Smooth muscle cell (in vitro differentiated cells): Measurements from ENCODE around the gene ADARB1. TPM values are rescaled to one million over a fixed set of nuclear protein-coding genes. Genes with fewer than 3 reads are reported as not detected.
A peak's percentile ranks its signal among the peaks of the same experiment; 100 is the strongest.

Experiments
- DNase-seq: peaks from one replicate; lab custom pipeline; 2025; ENCODE audit not compliant: unreplicated experiment; lab: John Stamatoyannopoulos, UW
- H2AFZ ChIP-seq: fragments of 200-600 bp; sonication (generic); 2 replicates; pipeline ENCODE4 v1.6.0; 2016; ENCODE audit warnings: antibody characterized with exemption, low read depth, mild to moderate bottlenecking
- H3F3A ChIP-seq: fragments of 200-600 bp; sonication (generic); 2 replicates; pipeline ENCODE4 v1.6.0; 2017; ENCODE audit warnings: antibody characterized with exemption, low read depth
- H3K27ac ChIP-seq: fragments of 200-600 bp; sonication (generic); 2 replicates; pipeline ENCODE4 v1.5.1; 2016; ENCODE audit warnings: low read depth, mild to moderate bottlenecking
- H3K27me3 ChIP-seq: fragments of 200-600 bp; sonication (generic); 2 replicates; pipeline ENCODE4 v1.6.1; 2016; ENCODE audit warnings: low read depth, mild to moderate bottlenecking
- H3K36me3 ChIP-seq: fragments of 200-600 bp; sonication (generic); 2 replicates; pipeline ENCODE4 v1.5.1; 2016; ENCODE audit warnings: low read depth
- H3K4me1 ChIP-seq: fragments of 200-600 bp; sonication (generic); 2 replicates; pipeline ENCODE4 v1.5.1; 2016; ENCODE audit warnings: low read depth
- H3K4me2 ChIP-seq: fragments of 200-600 bp; sonication (generic); 2 replicates; pipeline ENCODE4 v1.6.0; 2016; ENCODE audit warnings: mild to moderate bottlenecking
- H3K4me3 ChIP-seq: fragments of 200-600 bp; sonication (generic); 2 replicates; pipeline ENCODE4 v1.5.1; 2016; ENCODE audit warnings: mild to moderate bottlenecking
- H3K79me2 ChIP-seq: fragments of 200-600 bp; sonication (generic); 2 replicates; pipeline ENCODE4 v1.6.0; 2016; ENCODE audit warnings: low read depth, mild to moderate bottlenecking
- H3K9ac ChIP-seq: fragments of 200-600 bp; sonication (generic); 2 replicates; pipeline ENCODE4 v1.6.0; 2016; ENCODE audit warnings: low read depth
- H3K9me3 ChIP-seq: fragments of 200-600 bp; sonication (generic); replicated peaks from 2 replicates; pipeline ENCODE4 v1.5.1; 2016; ENCODE audit warnings: low read depth
- H4K20me1 ChIP-seq: fragments of 200-600 bp; sonication (generic); 2 replicates; pipeline ENCODE4 v1.6.0; 2016; ENCODE audit warnings: low read depth
- CTCF ChIP-seq: fragments of 200-600 bp; sonication (generic); IDR thresholded peaks from 2 replicates; pipeline ENCODE4 v1.5.1; 2017; ENCODE audit warnings: borderline replicate concordance, mild to moderate bottlenecking, antibody characterized with exemption; ENCODE audit not compliant: insufficient read depth, poor library complexity, severe bottlenecking
- WGBS: methylation state at CpG from one replicate; pipeline ENCODE4 v1.1.7; 2016; ENCODE audit warnings: low lambda C conversion rate; 5-methylcytosine and 5-hydroxymethylcytosine counted together
- polyA plus RNA-seq: library from polyadenylated mRNA; unstranded; fragments of >200 nt; fragmentation: Nextera tagmentation; extraction: Ambion mirVana; gene quantifications from 2 replicates; pipeline ENCODE4 v1.2.1, GENCODE V29; 2016
- total RNA-seq: library from RNA; depleted of rRNA; stranded (reverse); fragments of >200 nt; gene quantifications from 2 replicates; pipeline ENCODE4 v1.2.3, GENCODE V29; 2014

Gene ADARB1
- total and polyA plus RNA-seq, 2 experiments from 2014 or later = 25.6 to 28.9 TPM

- DNase-seq = no peak
- WGBS = 98% methylated on average over 9 of the region's 9 CpGs
- Histone ChIP-seq H3K27me3 (no peaks in the 10 kb centered on the region), H3K27ac (no peak overlapping the region), H3F3A (no peaks in the 10 kb centered on the region), H3K9ac (no peak overlapping the region), H2AFZ (no peak overlapping the region), H4K20me1 (no peaks in the 10 kb centered on the region), H3K4me1 (peaks cover 5% of the 10 kb centered on the region), H3K79me2 (no peaks in the 10 kb centered on the region), H3K36me3 (no peaks in the 10 kb centered on the region), H3K4me3 (no peak overlapping the region), H3K4me2 (no peak overlapping the region), H3K9me3 (no peaks in the 10 kb centered on the region)
- no peak for TF ChIP-seq CTCF
Measured at GRCh38 chr21:45207839-45208626, 133.7 kb downstream of the ADARB1 start.

GRCh38 chr21:45208627-45208951 lies 134.2 kb downstream of the ADARB1 start:
- Histone ChIP-seq H3K4me2 (peak overlapping the region; percentile 16), H3K4me3 (no peak overlapping the region), H3K4me1 (peaks cover 5% of the 10 kb centered on the region), H3K9ac (no peak overlapping the region), H3F3A (no peaks in the 10 kb centered on the region), H3K79me2 (no peaks in the 10 kb centered on the region), H3K27me3 (no peaks in the 10 kb centered on the region), H3K27ac (peak overlapping the region; percentile 46), H2AFZ (no peak overlapping the region), H3K9me3 (no peaks in the 10 kb centered on the region), H3K36me3 (no peaks in the 10 kb centered on the region), H4K20me1 (no peaks in the 10 kb centered on the region)
- DNase-seq = no peak
- 71% methylated on average over 6 of the region's 6 CpGs for WGBS
- TF ChIP-seq CTCF = no peak

- no peak for DNase-seq
- no peak overlapping the region for H2AFZ ChIP-seq
- H3K27me3 ChIP-seq = no peaks in the 10 kb centered on the region
- H3K36me3 ChIP-seq = peaks cover 2% of the 10 kb centered on the region
- no peak overlapping the region for H3K4me3 ChIP-seq
- WGBS = 26% methylated on average over 3 of the region's 3 CpGs
- H4K20me1 ChIP-seq = no peaks in the 10 kb centered on the region
- peaks cover 5% of the 10 kb centered on the region for H3K4me1 ChIP-seq
- H3K4me2 ChIP-seq = peak overlapping the region; percentile 16
- no peaks in the 10 kb centered on the region for H3K79me2 ChIP-seq
- peak overlapping the region; percentile 14 for H3K9ac ChIP-seq
- TF ChIP-seq CTCF = no peak
- peak overlapping the region; percentile 46 for H3K27ac ChIP-seq
- H3F3A ChIP-seq = no peaks in the 10 kb centered on the region
- H3K9me3 ChIP-seq = no peaks in the 10 kb centered on the region
Measured at GRCh38 chr21:45209046-45209445, 134.7 kb downstream of the ADARB1 start.
